Stimulated activated CD4-positive, alpha-beta T cell treated with anti-CD3 and anti-CD28 coated beads, Interleukin-2, amount 100 ng/mL, for 48 hours (primary cell): ENCODE data around the gene TIGAR.

Source experiments
- DNase-seq, 2 donors: peaks; one replicate each; pipeline ENCODE4 v3.0.0-alpha.2; 2020

The TIGAR gene

GRCh38 chr12:4320853-4321701 is at the start of gene TIGAR:
TSS of gene TIGAR (plus strand) at chr12:4321213. CDS start at chr12:4321272, 59 bp downstream.
- DNase-seq = peak; percentile 82 to 87

GRCh38 chr12:4271717-4272423 is 49.1 kb upstream of the TIGAR start:
- peak; percentile 68 to 75 for DNase-seq

- peak; percentile 61 for DNase-seq
Observed at GRCh38 chr12:4272424-4273272, 48.4 kb upstream of the TIGAR start.

- DNase-seq = no peak
Observed at GRCh38 chr12:4273273-4273651, 47.8 kb upstream of the TIGAR start.

GRCh38 chr12:4273652-4274395 is 47.2 kb upstream of the TIGAR start, which contains the start of gene CCND2:
TSS of gene CCND2 (plus strand) at chr12:4273762. CDS start at chr12:4274041, 279 bp downstream.
- peak; percentile 67 to 68 for DNase-seq

- DNase-seq = no peak
Observed at GRCh38 chr12:4274396-4275015, 46.5 kb upstream of the TIGAR start.

- no peak for DNase-seq
Observed at GRCh38 chr12:4275016-4275869, 45.8 kb upstream of the TIGAR start.

- no peak for DNase-seq
Observed at GRCh38 chr12:4275870-4276301, 45.1 kb upstream of the TIGAR start.

DNA sequence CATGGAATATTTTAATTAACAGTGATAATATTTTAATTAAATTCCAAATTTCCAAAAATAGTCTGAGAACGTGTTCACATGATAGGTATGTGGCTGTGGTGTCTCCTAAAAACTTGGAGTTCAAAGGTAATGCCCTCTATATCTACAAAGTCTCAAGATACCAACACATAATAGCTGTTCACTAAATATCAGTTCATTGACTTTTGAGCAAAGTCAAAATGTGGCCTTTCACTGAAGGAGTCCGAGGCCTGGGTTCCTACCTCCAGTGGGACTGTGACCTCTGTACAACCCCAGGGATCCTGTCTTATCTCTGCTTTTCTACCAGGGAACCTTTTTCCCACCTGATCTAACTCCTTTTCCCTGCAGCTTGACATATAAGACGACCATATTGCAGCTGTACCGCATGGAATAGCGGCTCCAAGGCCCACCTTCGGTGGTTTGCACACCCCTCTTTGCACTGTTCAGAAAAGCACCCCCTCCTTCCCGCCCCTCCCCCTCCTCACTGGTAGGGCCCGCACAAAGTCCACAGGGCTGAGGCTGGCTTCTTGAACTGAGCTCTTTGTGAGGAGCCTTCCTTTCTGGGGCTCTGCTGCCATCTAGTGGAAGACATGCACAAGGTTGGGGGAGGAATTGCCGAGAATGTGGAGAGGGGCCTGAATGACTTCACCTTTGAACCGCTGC is 44.3 kb upstream of the TIGAR start:
- DNase-seq = peak; percentile 79 to 80

GRCh38 chr12:4277205-4277543 is 43.8 kb upstream of the TIGAR start:
- no peak for DNase-seq

- no peak for DNase-seq
Observed at GRCh38 chr12:4277857-4278256, 43.2 kb upstream of the TIGAR start.

DNA sequence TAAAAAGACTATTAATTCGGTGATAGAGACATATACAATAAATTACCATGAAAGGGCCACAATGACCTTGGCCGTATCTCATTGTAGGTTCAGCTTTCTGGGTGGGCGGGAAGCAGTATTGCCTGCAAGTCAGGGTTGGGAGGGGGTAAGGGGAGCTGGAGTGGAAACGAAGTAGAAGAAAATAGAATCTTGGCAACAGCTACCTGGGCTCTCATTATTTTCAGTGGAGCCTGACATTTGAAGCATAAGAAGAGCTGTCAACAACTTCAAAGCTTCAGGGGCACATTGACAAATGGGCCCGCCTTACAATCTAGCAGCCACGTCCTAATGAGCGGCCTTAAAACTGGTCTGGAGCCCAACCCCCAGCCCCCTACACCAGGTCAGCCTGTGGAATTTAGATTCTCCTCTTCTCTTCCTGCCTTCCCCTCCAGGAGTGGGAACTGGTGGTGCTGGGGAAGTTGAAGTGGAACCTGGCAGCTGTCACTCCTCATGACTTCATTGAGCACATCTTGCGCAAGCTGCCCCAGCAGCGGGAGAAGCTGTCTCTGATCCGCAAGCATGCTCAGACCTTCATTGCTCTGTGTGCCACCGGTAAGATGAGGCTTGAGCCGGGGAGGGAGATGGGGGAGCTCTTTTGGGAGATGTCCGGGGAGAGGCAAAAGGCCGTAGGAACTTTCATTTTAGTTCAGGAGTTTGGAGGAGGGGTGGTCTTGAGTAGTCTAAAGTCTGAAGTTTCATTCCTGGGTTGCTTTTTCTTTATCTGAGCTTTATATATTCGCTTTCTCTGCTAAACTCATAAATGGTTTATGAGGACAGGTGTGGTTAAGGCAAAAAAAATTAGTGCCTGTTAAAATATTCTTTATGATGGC is 42.5 kb upstream of the TIGAR start:
- DNase-seq = no peak

GRCh38 chr12:4279198-4279690 is 41.8 kb upstream of the TIGAR start:
- no peak for DNase-seq

DNA sequence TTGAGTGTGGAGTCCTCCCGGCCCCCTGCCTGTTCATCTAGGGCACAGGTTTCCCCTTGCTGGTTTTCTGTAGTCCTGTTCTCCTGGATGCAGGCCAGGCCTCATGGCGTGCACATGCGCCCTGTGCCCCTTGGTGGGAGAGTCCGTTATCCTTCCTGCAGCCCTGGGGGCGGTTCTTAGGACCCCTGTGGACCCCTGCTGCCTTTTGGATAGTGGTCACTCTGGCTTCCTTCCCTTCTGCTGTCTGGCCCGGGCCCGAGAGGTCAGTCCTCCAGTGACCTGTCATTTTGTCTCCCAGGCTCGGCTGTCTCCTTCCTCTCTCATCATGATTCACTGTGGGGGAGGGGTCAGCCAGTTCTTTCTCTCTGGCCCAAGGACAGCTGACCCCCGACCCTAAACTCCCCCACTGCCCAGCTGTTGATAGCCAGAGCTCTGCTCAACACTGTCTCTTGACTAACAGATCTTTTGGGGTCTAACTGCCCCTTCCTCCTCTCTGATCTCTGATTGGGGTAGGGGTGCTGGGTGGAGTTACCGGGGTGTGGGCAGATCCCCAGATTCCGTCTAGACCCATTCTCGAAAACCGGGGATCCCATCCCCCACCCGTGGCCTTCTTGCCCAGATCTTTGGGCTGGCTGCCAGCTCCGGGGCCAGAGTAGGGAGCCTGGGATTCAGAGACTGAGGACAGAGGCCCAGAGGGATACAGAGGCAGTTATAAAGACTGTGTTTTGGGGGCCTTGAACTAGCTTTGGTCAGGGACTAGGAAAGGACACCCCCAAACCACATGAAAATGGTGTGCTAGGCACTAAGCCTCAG is 40.5 kb upstream of the TIGAR start:
- no peak for DNase-seq

DNA sequence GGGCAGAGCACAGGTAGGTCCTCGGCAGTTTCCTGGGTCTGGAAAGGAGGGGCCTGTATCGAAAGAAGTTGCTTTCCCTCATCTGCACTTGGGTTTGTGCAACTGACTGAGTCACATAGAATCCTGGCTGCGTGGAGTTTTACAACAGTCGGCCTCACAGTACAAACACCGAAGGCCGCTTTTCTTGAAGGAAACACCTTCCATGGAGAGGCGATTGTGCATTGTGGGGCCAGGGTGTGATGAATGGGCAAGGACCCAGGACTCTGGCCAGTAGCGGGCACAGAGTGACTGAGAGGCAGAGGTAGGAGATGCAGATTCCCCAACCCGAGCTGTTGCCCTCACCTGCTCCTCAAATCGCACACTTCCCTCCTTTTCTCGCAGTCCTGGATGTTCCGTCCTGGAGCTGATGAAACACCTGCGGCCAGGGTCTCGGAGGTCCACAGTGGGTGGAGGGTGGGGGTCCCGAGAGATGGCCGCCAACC is 39.8 kb upstream of the TIGAR start:
- no peak for DNase-seq

DNA sequence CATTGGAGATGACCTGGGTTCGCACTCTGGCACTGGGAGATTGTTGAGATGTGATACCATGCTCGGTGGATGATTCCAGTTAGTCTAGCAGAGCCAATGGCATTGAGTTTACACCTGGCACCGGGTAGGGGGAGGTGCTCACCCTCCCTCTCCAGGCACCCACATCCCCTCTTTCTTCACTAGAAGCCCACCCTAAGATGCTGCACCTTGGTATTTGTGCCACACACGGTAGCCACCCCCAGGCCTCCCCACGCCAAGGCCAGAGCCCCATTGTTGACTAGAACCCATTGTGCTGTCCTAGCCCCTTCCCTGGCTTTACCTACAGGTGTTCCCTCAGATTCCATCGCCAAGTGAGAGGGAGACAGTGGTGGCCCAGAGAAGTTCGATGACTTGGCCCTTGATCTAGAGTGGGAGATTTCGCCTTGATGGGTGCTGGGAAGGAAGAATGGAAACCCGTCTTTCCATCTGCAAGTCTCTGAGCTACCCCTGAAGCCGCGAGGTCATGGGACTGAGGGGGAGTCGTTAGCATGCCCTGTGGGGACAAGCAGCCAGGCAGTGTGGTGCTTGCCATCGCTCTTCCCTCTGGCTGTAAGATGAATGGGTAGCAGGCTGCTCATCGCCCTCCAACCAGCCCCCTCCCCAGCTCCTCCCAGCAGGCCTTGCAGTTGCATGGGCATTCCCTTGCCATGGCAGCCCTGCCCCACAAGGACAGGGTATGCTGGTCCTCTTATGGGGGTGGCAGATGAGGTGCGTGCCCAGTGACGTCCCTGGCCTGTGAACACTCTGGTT is 38.7 kb upstream of the TIGAR start:
- DNase-seq = no peak

DNA sequence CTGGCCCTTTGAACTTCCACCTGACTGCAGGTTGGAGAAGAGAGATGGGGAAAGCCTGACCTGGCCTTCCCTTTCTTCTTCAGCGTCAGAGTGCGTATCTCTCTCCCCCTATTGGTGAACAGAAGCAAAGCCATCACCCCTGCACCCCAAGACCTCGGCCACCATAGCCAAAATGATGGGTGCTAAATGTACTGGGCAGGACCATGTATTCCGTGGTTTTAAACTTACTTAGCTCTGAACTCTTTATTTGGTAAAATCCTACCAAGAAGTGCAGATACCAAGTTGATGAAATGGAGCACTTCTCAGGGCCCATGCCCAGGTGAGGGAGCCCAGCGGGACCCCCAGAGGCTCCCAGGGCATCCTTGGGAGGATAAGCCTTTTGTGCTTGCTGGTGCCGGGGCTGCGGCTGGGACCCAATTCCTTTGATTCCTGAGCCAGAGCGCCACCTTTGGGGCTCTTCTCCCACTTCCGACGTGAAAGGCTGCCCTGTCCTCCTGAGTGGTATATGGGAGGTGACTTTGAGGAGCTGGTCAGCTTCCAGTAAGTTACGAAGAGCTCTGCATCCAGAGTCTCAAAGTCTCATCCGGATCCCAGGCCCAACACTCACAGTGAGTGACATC is 38.0 kb upstream of the TIGAR start:
- no peak for DNase-seq
